GM19324 (cell line): ENCODE data around the gene ADGRB2.

Source experiments
- ATAC-seq: cut with Tn5 transposase; IDR thresholded peaks from one replicate; pipeline ENCODE4 v1.9.1; 2021; ENCODE audit warnings: mild to moderate bottlenecking, moderate library complexity; ENCODE audit not compliant: unreplicated experiment, low FRiP score

Gene ADGRB2

GRCh38 chr1:31764312-31765040 lies at the start of gene ADGRB2:
TSS of gene ADGRB2 (minus strand) at chr1:31764340. CDS start at chr1:31757221, 7,119 bp downstream.
- no peak for ATAC-seq

GRCh38 chr1:31812158-31812829 lies 48.2 kb upstream of the ADGRB2 start:
- no peak for ATAC-seq

DNA sequence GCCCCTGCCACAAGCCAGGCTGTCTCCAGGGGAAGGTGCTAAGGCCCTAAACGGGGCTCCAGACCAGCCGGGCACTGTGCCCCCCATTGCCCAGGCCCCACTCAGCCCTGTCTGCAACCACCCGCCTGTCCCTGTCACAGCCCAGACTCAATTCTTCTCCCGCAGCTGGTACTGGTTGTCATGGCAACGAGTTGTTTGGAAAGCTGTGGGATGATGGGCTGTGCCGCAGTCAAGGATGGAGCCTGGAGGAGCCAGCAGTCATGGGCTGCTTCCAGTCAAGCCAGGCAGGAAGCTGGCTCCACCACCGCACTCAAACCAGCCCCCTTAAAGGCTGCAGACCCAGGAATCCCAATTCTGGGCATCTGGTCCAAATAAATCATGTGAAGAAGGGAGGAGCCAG lies 47.5 kb upstream of the ADGRB2 start:
- no peak for ATAC-seq

GRCh38 chr1:31809698-31810097 lies 45.6 kb upstream of the ADGRB2 start:
- no peak for ATAC-seq

DNA sequence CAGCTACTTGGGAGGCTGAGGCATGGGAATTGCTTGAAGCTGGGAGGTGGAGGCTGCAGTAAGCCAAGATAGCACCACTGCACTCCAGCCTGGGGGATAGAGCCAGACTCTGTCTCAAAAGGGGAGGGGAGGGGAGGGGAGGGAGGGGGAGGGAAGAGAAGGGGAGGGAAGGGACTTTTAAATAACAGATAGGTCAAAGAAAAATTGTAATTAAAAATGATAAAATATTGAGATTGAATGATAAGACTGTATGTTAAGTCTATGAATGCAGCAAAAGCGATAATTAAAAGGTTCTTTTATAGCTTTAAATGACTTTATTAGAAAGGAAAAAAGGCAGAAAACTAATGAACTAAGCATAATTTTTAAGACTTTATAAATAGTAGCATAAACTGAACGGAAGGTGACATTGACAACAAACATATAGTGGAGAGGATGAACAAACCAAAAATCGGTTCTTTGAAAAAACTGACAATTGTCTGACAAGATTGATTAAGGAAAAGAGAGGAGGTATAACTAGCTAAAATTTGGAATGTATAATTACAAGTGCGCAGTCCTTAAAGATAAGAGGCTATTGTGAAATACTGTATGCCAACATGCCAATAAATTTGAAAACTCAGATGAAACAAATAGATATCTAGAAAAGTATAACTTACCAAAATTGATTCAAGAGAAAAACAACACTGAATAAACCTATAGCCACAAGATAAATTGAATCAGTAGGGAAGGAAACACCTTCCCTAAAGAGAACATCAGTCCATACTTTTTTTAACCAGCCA lies 43.3 kb upstream of the ADGRB2 start:
- ATAC-seq: no peak

DNA sequence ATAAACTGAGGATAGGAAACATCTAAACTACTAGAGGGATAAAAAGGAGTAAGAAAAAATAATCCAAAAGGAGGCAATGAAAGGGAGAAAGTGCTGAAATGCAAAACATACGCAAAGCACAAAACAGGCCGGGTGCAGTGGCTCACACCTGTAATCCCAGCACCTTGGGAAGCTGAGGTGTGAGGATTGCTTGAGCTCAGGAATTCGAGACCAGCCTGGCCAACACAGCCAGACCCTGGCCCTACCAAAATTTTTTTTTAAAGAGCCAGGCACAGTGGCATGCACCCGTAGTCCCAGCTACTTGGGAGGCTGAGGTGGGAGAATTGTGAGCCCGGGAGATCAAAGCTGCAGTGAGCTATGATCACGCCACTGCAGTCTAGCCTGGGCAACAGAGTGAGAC lies 41.2 kb upstream of the ADGRB2 start:
- no peak for ATAC-seq

GRCh38 chr1:31804098-31804497 lies 40.0 kb upstream of the ADGRB2 start:
- no peak for ATAC-seq

DNA sequence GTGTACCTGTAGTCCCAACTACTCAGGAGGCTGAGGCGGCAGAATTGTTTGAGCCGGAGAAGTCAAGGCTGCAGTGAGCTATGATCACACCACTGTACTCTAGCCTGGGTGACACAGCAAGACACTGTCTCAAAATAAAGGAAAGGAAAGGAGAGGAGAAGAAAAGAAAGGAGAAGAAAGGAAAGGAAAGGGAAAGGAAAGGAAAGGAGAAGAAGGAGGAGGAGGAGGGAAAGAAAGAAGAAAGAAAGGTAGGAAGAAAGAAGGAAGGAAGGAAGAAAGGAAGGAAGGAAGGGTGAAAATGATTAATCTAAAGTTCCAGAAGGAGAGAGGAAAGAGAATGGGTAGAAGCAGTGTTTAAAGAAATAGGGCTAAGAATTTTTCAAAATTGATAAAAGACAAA lies 39.5 kb upstream of the ADGRB2 start:
- ATAC-seq: no peak

GRCh38 chr1:31802190-31803150 lies 38.3 kb upstream of the ADGRB2 start:
- no peak for ATAC-seq

GRCh38 chr1:31801458-31801857 lies 37.3 kb upstream of the ADGRB2 start:
- no peak for ATAC-seq

DNA sequence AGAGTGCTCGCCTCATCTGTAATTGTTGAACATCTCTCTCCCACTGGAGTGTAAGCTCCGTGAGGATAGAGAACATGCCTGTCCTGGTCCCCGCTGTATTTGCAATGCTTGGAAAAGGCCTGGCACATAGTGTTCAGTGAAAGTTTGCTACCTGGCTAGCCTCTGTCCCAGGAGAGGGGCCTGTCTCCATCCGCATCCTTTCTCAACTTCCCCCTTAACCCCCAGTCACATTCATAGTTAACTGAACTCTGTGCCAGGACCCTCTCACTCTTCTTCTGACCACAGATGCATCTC lies 36.5 kb upstream of the ADGRB2 start:
- ATAC-seq: no peak

- ATAC-seq: no peak
Observed at GRCh38 chr1:31799895-31800673, 35.9 kb upstream of the ADGRB2 start.

- no peak for ATAC-seq
Observed at GRCh38 chr1:31799196-31799894, 35.2 kb upstream of the ADGRB2 start.

- no peak for ATAC-seq
Observed at GRCh38 chr1:31798433-31799195, 34.5 kb upstream of the ADGRB2 start.

DNA sequence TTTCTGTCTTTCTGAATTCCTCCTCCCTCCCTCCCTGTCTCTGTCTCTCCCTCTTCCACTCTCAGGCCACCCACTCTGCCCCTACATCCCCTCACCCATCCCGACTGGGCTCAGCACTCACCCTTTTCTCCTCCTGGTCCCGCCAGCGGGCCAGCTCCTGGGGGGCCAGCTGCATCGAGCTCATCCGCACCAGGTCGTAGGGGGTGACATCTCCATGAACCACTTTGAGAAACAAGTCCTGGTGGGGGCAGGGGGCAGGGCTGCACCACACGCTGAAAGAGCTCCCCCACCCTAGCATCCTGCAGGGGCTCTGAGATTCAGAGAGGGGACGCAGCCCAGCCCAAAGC lies 33.9 kb upstream of the ADGRB2 start:
- no peak for ATAC-seq

GRCh38 chr1:31797216-31797615 lies 33.1 kb upstream of the ADGRB2 start:
- no peak for ATAC-seq

GRCh38 chr1:31796707-31797106 lies 32.6 kb upstream of the ADGRB2 start:
- ATAC-seq: no peak

- ATAC-seq: no peak
Observed at GRCh38 chr1:31795801-31796621, 31.9 kb upstream of the ADGRB2 start.
